ENCODE measurements around the gene BNIP2.
"Not testable (repeated sequence)": the region's sequence is repeated elsewhere in the genome, so short reads cannot be mapped to it uniquely, and the experiment has no call there.

Gene BNIP2, protein sequence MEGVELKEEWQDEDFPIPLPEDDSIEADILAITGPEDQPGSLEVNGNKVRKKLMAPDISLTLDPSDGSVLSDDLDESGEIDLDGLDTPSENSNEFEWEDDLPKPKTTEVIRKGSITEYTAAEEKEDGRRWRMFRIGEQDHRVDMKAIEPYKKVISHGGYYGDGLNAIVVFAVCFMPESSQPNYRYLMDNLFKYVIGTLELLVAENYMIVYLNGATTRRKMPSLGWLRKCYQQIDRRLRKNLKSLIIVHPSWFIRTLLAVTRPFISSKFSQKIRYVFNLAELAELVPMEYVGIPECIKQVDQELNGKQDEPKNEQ

DNA sequence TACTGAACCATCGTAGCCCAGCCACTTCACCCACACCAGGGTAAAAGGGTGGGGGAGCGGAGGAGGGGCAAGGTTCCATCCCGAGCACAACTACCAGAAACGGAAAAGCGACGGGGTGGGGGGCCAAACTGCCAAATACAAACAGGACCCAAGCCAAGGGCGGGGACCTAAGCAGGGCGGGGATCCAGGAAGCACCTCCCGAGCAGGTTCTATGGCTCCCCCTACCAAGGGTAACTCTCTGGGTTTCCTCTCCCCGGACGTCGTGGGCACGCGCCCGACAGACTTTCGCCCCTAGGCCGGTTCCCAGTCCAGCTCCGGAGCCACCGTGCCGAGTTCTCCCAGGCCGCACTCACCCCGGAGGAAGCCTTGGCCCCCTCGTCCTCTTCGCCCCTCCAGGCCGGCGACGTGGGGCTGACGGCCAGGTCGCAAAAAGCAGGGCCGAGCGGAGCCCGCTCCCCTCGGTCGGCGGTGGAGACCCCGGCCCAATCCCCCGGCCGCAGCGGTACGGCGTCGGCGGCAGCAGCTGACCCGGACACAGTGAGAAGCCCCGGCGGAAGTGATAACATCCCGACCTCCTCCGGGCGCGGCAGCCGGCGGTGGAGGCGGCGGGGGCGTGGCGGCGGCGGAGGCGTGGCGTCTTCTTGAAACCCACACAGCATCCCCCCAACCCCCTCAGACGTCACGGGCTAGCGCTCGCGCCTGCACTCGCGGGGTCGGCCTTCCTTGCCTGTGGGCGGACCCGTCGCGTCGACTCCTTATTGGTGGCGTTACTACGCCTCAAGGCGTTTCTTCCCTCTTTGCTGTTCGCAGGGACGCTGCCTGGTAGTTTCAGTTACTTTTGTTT is at the start of gene BNIP2:
TSS of gene BNIP2 (minus strand) at position 539 of the 844 bp plus-strand sequence. CDS start 6,863 bp downstream, outside the sequence.
- peak; percentile 92 for DNase-seq (ENCODE audit: low spot score)

DNA sequence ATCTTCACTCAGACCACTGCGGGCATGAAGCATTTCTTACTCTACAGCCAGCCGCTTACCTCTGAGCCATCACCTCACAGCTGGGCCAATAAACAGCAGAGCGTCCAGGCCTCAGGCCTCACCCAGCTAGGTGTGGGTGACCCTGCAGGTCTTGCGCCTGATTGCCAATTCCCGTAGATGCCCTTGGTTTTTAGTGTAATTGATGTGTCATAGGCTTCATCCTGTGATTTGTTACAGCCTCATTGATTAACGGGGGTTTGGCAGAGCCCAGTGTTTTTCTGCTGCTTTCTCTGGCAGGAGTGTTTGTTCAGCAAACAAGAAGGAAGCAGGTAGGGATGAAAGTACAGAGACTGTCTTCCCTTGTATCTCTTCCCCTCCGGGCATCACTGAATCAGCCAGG is 49.6 kb upstream of the BNIP2 start:
- DNase-seq (ENCODE audit: low spot score): no peak

DNA sequence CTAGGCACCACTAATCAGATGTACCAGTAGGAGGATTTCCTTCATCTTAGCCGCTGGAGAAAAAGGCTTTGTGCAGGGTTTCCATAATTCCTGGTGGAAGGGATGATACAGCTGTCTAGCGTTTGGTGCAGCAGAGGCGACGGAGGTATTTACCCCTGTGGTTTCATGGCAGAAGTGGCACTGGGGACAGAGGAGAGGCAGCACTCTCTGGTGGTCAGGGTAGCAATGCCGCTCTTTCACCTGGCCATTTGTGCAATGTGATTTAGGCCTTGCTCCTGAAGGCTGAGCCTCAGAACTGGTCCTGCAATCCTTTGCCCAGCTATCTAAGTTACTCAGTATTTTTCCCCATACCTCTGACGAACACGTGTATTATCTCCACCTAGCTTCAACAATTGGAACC is 47.1 kb upstream of the BNIP2 start:
- DNase-seq (ENCODE audit: low spot score): no peak

DNA sequence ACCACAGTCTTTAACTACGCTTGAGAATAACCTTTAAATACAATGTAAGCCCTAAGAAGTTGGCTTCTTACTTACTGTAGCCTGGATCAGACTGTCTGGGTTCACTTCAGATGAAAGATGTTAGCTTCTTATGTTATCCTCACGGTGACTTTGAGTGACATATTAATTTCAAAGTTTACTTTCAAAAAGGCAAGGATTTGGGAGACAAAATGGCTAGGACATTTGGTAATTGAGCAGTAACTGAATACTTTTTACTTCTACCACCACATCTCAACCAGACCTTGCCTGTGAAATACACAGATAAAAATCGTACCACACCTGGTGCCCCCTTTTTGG is 36.0 kb upstream of the BNIP2 start:
- no peak for DNase-seq (ENCODE audit: low spot score)

DNA sequence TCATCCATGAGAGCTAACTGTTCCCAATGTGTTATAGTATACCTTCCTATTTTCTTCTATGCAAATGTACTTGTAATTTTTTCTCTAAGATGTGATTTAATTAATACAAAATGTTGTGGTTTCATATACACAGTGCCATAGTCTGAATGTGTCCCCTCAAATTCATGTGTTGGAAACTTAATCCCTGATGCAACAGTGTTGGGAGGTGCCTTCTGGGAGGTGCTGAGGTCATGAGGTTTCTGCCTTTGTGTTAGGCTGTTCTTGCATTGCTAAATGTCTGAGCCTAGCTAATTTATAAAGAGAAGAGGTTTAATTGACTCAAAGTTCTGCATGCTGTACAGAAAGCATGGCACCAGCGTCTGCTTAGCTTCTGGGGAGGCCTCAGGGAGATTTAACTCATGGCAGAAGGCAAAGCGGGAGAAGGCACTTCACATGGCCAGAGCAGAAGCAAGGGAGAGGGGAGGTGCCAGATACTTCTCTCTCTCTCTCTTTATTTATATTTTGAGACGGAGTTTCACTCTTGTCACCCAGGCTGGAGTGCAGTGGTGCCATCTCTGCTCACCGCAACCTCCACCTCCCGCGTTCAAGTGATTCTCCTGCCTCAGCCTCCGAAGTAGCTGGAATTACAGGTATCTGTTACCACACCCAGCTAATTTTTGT is 34.7 kb upstream of the BNIP2 start:
- DNase-seq (ENCODE audit: low spot score): no peak

DNA sequence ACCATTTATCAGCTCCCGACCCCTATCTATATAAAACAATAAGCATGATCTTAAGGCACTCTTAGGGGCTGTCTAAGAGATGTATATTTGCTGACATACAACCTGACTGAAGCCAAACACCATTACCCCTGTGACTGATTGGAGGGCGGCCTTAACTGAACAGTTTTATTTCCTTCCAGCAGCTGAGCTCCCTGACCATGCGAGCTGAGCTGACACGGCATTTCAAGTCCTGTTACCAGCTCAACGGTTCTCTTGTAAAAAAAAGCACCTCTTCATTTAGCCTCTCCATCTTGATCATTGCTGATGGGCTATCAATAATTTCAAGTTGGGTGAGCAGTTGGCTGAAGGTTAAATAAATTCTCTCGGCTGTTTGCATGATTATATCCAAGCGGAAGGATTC is 33.4 kb upstream of the BNIP2 start:
- DNase-seq (ENCODE audit: low spot score): no peak

DNA sequence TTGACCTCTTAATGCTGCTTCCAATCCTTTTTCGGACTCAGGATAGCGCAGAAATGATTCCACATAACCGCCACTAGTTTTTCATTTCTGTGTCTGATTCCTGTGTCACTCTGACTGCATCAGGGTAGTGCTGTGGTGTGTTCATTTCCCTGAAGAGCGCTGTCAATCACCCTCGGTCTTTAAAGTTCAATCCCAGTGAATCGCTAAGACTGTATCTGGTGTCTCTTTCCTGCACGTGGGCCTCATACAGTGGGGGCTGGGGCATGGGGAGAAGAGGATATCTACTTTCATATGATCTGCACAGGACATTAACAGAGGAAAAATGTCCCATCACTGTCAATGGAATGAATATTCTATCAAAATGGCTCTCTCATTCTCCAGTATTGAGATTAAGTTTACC is 32.9 kb upstream of the BNIP2 start:
- DNase-seq (ENCODE audit: low spot score): no peak

DNA sequence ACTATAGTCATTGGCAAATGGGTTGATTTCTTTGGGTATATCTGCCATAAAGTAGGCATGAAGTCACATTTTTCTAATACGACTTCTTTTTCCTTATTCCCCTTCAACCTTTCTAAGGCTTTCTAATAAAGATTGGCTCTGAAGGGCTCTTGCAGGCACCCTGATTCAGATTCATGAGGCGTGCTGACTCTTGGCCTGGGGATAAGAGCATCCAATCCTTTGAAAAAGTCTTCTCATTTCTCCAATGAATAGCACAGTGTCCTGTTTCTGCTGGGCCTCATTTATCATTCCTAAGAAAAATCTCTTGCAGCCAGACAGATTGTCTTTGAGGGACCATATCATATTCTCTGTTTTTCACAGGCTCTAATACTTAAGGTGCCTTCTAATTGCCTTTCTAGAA is 32.3 kb upstream of the BNIP2 start:
- DNase-seq (ENCODE audit: low spot score): no peak

DNA sequence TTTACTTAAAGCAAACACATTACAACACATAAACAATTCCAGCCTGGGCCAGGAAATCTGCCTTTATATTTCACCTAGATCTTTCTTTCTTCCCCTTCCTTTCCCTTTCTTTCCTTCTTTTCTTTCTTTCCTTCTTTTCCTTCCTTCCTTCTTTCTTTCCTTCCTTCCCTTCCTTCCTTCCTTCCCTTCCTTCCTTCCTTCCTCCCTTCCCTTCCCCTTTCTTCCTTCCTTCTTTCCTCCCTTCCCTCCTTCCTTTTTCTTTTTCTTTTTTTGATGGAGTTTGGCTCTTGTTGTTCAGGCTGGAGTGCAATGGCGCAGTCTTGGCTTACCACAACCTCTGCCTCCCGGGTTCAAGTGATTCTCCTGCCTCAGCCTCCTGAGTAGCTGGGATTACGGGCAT is 24.1 kb upstream of the BNIP2 start:
- DNase-seq (ENCODE audit: low spot score): no peak

DNA sequence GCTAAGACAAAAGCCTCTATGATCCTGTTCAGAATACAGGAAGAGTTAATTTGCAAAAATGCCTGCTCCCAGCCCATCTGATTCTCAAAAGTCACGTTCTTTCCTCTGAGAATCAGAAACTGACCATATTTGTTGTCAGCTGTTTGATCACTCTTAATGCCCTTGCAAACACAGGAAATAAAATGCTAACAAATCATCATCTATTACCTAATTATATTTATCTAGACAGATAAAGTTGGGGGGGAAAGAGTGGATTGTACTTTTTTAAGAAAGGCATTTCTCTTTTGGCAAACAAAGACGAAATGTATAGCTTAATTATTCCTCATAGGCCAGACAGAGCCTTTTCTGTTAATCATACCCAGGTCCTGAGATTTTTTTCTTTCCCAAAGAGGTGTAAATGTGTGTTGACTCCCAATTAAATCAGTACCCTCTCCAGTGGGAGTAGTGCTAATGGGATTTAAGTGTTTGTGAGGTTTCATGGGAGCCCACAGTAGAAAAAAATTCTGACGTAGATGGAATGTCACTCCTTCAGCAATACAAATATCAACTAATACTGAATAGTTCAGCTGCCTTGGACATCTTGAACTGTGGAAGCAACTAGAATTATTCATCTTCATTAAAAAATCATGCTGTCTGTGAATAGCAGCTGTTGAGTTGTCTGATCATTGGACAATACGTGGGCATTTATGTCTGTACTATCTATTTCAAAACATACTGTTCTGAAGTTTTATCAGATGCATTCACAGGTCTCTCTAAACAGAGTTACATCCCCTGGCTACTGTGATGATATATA is 22.5 kb upstream of the BNIP2 start:
- no peak for DNase-seq (ENCODE audit: low spot score)

DNA sequence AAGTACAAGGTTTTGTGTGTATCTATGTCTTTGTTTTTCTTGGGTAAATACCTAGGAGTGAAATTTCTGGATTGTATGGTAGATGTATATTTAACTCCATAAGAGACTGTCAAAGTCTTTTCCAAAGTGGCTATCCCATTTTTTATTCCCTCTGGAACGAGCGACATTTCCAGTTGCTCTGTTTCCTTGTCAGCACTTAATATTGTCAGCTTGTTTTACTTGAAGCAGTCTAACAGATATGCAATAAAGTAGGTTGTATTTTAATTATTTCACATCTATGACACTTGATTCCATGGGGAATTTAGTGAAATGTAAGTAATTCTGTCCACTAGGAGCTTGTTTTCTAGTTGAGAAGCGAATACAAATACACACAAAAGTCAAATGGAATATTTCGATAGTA is 18.5 kb upstream of the BNIP2 start:
- no peak for DNase-seq (ENCODE audit: low spot score)

DNA sequence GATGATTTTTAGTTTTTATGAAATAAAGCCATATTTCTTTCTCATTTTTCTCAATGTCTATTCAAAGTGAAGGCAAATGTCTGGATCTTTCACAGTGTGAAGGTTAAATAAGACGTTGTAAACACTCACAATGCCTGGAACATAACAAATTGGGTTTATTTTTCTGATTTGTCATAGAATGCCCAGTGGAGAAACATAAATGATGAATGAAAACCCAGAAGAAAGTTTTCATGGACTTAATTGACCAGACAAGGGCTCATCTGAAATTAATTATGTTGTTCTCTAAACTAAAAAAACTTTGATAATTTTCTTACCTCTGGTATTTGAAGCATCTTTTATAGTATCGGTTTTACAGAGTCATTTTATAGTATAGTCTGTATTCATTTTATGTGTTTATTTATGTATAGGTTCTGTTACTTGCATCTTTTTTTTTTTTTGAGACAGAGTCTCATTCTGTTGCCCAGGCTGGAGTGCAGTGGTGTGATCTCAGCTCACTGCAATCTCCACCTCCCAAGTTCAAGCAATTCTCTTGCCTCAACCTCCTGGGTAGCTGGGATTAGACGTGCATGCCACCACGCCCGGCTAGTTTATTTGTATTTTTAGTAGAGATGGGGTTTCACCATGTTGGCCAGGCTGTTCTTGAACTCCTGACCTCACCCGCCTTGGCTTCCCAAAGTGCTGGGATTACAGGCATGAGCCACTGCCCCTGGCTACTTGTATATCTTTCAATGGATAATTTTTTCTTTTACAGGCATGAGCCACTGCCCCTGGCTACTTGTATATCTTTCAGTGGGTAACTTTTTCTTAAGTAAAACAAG is 15.1 kb upstream of the BNIP2 start:
- DNase-seq (ENCODE audit: low spot score): no peak

DNA sequence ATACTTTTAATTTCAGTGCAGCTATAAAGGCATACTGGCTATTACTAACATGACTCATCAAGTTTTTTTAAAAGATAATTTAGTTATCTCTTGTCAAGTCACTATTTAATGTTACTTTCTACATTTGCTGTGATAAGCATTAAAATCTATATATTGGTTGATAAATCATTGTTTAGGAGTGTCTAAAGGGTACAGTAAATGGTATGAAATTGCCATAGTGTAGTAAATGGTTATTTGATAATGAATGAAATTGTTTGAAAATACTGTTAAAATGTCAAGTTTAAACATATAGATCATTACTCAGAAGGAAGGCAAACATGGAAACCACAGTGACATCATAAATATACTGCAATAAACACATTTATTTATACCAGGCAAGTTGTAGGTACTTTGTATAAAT is 13.2 kb upstream of the BNIP2 start:
- no peak for DNase-seq (ENCODE audit: low spot score)

DNA sequence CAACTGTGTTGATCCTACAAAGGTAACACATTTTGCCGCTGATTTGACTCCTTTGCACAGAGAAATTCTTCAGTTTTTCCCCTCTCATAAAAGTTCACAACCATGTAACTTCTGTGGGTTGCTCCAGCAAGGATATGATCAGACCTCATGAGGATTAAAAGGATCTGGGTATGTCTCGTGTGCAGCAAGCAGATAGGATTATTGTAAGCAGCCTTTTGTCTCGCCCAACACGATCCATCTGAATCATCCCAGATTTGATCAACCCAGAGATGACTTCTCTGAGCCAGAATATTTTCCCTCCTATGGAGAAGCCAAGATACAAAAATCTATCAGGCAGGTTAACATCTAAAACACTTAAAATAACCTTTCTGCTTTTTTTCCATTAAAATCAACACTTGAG is 12.8 kb upstream of the BNIP2 start:
- no peak for DNase-seq (ENCODE audit: low spot score)

DNA sequence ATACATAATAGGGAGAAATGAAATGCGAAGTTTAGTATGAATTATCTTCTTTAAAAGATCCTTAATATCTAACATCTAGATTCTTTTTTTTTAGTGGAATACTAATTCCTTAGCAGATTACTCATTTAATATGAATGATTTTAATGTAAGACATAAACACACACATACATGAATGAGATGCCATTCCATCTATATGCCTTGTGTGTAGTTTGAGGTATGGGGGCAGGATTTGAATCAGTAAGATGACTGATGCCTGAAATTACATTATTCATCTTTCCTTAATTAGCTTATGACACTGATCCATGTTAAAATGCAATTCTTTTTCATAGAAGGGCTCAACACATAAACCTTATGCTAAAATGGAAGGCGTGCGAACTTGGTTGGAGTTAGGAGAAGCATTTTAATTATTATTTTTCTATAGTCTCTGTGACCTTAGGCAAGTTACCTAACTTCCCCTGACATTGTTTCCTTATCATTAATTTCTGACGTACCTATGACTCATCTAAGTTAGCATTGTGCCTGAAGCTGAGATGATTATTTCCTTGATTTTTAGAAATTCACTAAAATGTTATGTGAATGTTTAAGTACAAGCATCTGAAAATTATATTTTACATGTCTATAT is 10.8 kb upstream of the BNIP2 start:
- no peak for DNase-seq (ENCODE audit: low spot score)

DNA sequence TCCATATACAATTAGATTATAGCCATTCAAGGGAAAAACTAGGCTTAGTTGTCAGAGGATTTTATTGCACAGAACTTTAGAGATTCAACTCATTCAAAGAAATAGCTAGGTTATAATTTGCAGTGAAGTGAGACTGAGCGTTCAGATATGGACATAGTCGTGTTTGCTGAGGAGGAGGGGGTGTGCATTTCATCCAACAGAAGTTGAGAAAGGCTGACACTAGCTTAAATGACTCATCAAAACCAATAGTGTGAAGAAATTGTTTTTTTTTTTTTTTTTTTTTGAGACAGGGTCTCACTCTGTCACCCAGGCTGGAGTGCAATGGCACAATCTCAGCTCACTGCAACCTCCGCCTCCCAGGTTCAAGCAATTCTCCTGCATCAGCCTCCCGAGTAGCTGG is 8.9 kb upstream of the BNIP2 start:
- DNase-seq (ENCODE audit: low spot score): not testable (repeated sequence)

DNA sequence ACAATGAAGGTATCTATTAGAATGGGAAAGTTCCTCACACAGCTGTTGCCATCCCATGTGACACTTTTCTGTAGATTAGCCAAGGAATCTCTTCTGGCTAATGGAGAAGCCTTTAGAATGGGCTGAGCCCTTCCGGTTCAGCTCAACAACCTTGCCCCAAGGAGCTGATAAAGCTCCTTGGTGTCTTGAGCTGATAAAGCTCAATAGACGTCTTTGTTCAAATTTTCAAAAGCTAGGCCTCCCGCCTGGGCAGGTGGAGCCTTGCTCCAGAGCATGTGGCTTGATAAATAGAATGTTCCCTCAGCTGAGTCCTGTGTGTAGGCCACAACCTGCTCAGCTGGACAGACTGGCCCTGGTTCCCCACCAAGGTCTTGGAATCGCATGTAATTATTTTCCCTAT is 7.2 kb upstream of the BNIP2 start:
- DNase-seq (ENCODE audit: low spot score): no peak

DNA sequence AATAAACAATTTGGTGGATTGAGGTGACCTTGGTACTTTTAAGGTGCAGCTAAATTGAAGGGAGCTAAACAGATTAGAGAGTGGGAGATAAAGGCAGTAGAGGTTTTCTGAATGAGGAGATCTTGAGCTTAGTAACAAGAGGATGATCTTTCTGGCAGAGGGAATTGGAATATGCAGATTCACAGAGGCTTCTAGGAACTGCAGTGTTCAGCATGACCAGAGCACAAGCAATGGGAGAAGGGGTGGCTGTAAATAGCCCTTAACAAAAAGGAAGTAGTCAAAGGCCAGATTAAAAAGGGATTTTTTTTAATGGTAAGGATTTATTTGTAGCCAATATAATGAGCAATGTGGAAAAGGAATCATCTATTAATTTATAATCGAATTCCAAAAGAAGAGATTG is 5.7 kb upstream of the BNIP2 start:
- no peak for DNase-seq (ENCODE audit: low spot score)

DNA sequence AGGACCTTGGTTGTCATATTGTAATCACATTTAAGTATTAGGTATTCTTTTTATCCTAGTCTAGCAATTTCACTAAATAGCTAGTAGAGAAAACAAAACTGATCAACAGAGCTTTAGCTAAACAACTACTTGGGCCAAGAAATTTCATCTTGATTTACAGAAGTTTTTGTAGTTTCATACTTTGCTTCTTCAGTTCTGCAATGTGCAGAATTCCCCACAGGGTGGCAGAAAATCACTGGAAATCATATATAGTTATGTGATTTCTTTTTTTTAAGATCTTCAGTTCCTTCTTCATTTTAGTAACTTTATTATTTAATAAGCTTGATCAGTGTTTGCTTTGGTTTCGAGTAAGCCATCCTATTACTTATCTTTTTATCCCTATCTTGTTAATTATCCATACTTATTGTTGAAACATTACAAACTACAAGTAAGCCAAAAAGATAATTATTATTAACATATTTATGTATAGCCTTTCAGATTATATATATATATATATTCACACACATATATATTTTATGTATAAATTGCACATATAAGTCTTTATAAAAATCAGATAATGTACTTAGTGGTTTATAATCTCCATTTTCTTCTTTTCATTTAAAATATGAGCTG is 2.2 kb upstream of the BNIP2 start:
- DNase-seq (ENCODE audit: low spot score): peak; percentile 77

DNA sequence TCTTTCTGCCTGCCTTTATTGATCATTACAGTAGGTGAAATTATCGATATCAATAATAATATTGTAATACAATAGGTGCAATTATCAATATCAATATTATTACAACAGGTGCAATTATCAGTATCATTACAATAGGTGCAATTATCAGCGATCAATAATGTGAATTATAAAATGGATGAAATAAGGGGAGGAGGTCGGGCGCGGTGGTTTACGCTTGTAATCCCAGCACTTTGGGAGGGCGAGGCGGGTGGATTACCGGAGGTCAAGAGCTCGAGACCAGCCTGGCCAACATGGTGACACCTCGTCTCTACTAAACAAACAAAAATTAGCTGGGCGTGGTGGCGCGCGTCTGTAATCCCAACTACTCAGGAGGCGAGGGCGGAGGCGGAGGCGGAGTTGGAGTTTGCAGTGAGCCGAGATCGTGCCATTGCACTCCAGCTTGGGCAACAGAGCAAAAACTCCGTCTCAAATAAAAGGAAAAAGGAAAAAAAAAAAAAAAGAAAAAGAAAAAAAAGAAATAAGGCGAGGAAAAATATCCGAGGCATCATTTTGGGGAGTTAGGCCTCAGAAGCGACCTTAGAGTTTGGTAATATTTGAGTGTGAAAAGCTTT is 611 bp upstream of the BNIP2 start:
- peak; percentile 81 for DNase-seq (ENCODE audit: low spot score)
